K562 treated with DMSO at 1 percent for 12 hours (cell line): Measurements from ENCODE around the gene DNM3. TPM values are rescaled to one million over a fixed set of nuclear protein-coding genes. Genes with fewer than 3 reads are reported as not detected.

ENCODE experiments used
- total RNA-seq: library from RNA; unstranded; fragments of 300-600 nt; gene quantifications from 2 replicates; pipeline ENCODE4 v1.2.3, GENCODE V29; 2022; ENCODE audit not compliant: insufficient read depth

The DNM3 gene
- total RNA-seq = 1.2 TPM in 1 of 2 replicates, not detected in the other

GRCh38 chr1:171841050-171841910 lies at the start of gene DNM3:
DNM3 (plus strand) TSS chr1:171841498; CDS start chr1:171841657, 159 bp downstream.

GRCh38 chr1:172420385-172420784 lies 579.1 kb downstream of the DNM3 start, which contains the start of gene C1orf105:
C1orf105 (plus strand) TSS chr1:172420685; CDS start chr1:172420886, 201 bp downstream.

GRCh38 chr1:172443666-172444453 lies 602.6 kb downstream of the DNM3 start, which contains the start of gene PIGC:
PIGC (minus strand) TSS chr1:172444069; CDS start chr1:172442622, 1,447 bp downstream.

Other genes with a start within 250 kb of the DNM3 start
- not detected in 2 replicates for gene MYOCOS, start 219.3 kb upstream of the DNM3 start, total RNA-seq
- not detected in 2 replicates for gene MYOC, start 188.8 kb upstream of the DNM3 start, total RNA-seq
- 4.8 and 13.4 TPM in 2 replicates for gene VAMP4, start 99.4 kb upstream of the DNM3 start, total RNA-seq
- gene METTL13, start 59.8 kb upstream of the DNM3 start, total RNA-seq = 25.6 and 38.3 TPM in 2 replicates